H1 (cell line): ENCODE measurements around the gene ZNF484.

ENCODE experiments used
- ASH2L ChIP-seq: fragments of 200-600, 300-600 bp; sonication (generic); IDR thresholded peaks from one replicate; pipeline ENCODE4 v1.7.1; 2017; ENCODE audit warnings: low read length
- BACH1 ChIP-seq: IDR thresholded peaks from 2 replicates; pipeline ENCODE4 v1.6.1; 2012; ENCODE audit warnings: low read length, improper control_type of control experiment
- CEBPB ChIP-seq: IDR thresholded peaks from 2 replicates; pipeline ENCODE4 v1.6.1; 2012; ENCODE audit warnings: low read depth, low read length
- CREB1 ChIP-seq: IDR thresholded peaks from 2 replicates; pipeline ENCODE4 v1.6.1; 2012; ENCODE audit warnings: inconsistent platforms
- CTCF ChIP-seq, 3 experiments: IDR thresholded peaks; 1 replicate in 2 of 3; 2 replicates in 1 of 3; pipeline versions ENCODE4 v1.5.1 to v1.6.1; 2011; ENCODE audit warnings: low read length in 3 of 3, mild to moderate bottlenecking in 3 of 3, inconsistent platforms in 2 of 3, low read depth in 1 of 3, moderate library complexity in 1 of 3; ENCODE audit not compliant: insufficient read depth in 1 of 3; ENCODE audit errors: control extremely low read depth in 1 of 3
- HDAC2 ChIP-seq, 2 experiments: fragments of 300-600 bp in 1 of 2; sonication (generic) in 1 of 2; IDR thresholded peaks; 2 replicates each; pipeline ENCODE4 v1.6.1; 2011 to 2012; ENCODE audit warnings: low read depth in 2 of 2, low read length in 2 of 2, mild to moderate bottlenecking in 2 of 2, moderate library complexity in 2 of 2, borderline replicate concordance in 1 of 2, inconsistent platforms in 1 of 2
- JUND ChIP-seq: IDR thresholded peaks from 2 replicates; pipeline ENCODE4 v1.6.1; 2011; ENCODE audit warnings: mild to moderate bottlenecking, improper control_type of control experiment, low read length
- MAX ChIP-seq: IDR thresholded peaks from 2 replicates; pipeline ENCODE4 v1.6.1; 2012; ENCODE audit warnings: inconsistent platforms
- POLR2A ChIP-seq, 2 experiments: IDR thresholded peaks; 1 replicate in 1 of 2; 2 replicates in 1 of 2; pipeline ENCODE4 v1.6.1; 2011; ENCODE audit warnings: low read depth in 2 of 2, low read length in 2 of 2, mild to moderate bottlenecking in 2 of 2; ENCODE audit errors: control extremely low read depth in 1 of 2
- POLR2AphosphoS5 ChIP-seq: IDR thresholded peaks from 2 replicates; pipeline ENCODE4 v1.6.1; 2011; ENCODE audit warnings: low read depth, low read length
- SIX5 ChIP-seq: IDR thresholded peaks from 2 replicates; pipeline ENCODE4 v1.6.1; 2011; ENCODE audit warnings: mild to moderate bottlenecking, low read depth, low read length
- TAF1 ChIP-seq: IDR thresholded peaks from 2 replicates; pipeline ENCODE4 v1.6.1; 2011; ENCODE audit warnings: mild to moderate bottlenecking, low read depth, low read length

DNA sequence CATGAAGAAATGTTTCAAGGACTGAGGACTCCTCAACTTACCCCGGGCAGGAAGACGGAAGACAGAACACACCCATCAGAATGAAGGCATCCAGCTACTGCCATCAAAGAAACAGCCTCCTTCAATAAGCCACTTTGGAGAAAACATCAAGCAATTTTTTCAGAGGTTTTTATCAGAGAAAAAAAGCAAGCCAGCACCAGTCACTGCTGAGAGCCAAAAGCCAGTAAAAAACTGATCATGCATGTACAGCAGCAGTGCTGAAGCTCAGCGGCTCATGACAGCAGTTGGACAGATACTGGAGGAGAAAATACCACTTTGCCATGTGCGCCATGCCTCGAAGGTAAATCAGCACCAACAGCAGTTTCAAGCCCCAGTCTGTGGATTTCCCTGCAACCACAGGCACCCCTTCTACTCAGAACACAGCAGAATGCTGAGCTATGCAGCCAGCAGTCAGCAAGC lies 10.1 kb upstream of the ZNF484 start:
- TF ChIP-seq CEBPB, result no peak
- no peak for TF ChIP-seq MAX
- TF ChIP-seq POLR2A (IDR thresholded peaks at IDR 0.05; ENCODE audit: control extremely low read depth in 1 of 2, low read depth in 2 of 2, low read length in 2 of 2), result no peak
- no peak for TF ChIP-seq POLR2AphosphoS5
- no peak for TF ChIP-seq HDAC2 (IDR thresholded peaks at IDR 0.05; ENCODE audit: borderline replicate concordance in 1 of 2, low read depth in 2 of 2, low read length in 2 of 2)
- no peak for TF ChIP-seq SIX5
- TF ChIP-seq CTCF (IDR thresholded peaks at IDR 0.05; ENCODE audit: control extremely low read depth in 1 of 3, insufficient read depth in 1 of 3, low read depth in 1 of 3, low read length in 3 of 3), result no peak
- TF ChIP-seq JUND, result no peak
- TF ChIP-seq TAF1, result no peak
- TF ChIP-seq BACH1, result no peak
- TF ChIP-seq CREB1, result no peak
- TF ChIP-seq ASH2L, result no peak
